SIG-M5 treated with dmso at 0.1 percent for 504 hours (cell line): ENCODE measurements around the gene KLF6.

Experiments used
- DNase-seq: peaks from one replicate; lab custom pipeline; 2025; ENCODE audit not compliant: unreplicated experiment; lab: John Stamatoyannopoulos, UW

The KLF6 gene

DNA sequence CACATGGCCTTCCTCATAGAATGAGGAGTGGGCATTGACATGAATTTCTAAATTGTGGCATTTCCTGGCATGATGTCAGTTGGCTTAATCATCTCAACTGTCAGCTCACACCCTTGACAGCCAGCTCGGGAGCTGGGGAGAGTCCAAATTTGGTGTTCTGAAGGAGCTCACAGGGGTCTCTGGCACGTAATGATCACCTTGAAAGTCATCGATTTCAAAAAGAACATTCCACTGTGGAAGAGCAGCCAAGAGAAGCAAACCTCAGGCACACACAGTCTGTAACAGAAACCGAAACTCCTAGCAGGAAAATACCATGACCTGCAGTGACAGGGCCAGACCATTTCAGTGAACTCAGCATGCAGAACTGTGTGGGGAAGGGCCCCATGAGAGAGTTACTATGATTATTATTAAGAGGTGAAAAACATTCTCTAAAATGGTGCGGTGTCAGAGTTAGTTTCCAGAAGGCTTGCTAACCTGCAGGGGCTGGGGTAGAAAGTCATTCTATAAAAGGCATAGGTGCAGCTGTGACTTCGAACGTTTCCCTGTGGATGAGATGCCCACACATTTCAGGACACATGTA, 26.4 kb upstream of the KLF6 start:
- DNase-seq, result no peak

DNA sequence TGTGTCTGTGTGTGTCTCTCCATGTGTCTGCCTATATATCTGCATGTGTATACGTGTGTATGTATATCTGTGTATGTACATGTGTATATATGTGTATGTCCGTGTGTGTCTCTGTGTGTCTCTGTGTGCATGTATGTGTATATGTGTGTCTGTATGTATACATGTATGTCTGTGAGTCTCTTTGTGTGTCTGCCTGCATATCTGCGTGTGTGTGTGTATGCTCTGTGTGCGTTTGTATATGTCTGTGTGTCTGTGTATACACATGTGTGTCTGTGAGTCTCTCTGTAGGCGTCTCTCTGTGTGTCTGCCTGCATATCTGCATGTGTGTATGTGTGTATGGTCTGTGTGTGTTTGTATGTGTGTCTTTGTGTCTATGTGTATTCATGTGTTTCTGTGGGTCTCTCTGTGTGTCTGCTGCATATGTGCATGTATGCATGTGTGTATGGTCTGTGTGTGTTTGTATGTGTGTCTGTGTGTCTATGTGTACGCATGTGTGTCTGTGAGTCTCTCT, 23.7 kb upstream of the KLF6 start:
- DNase-seq, result no peak

- no peak for DNase-seq
Measured at GRCh38 chr10:3807928-3808496, 23.0 kb upstream of the KLF6 start.

DNA sequence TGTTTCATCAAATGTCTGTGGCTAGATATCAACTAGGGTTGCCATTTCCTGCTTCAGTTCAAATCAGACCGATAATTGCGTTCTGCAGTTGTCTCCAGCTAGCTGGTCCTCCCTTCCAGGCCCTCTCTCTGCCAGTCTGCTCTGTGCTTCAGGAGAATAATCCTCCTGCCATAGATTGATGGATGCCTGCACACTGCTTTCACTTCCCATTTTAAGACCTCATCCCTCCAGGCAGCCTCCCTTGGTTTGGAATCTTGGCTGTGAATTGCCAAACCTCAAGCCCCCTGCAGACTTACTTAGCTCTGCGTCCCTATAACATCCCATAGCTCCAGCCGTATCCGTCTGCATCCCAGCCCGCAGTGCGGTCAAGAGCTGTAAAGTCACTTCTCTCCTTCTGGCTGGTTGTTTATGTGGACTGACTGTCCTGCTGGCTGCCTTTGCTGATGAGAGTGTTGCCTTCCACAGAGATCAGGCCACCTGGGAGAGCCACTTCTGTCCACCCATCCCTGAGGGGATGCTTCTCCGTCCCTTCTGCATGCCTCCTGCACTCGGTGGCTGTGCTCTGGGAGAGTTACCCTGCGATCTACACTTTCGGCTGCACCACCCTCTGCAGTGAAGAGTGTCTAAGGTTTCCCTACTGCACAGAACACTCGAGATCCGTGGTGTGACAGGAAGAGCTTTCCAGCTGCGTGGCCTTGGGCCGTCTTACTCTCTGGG, 22.4 kb upstream of the KLF6 start:
- DNase-seq, result peak; percentile 36

- DNase-seq, result peak; percentile 6
Measured at GRCh38 chr10:3806603-3807002, 21.6 kb upstream of the KLF6 start.

GRCh38 chr10:3805791-3806461, 20.9 kb upstream of the KLF6 start:
- DNase-seq, result peak; percentile 38

GRCh38 chr10:3805201-3805790, 20.3 kb upstream of the KLF6 start:
- DNase-seq, result peak; percentile 79

DNA sequence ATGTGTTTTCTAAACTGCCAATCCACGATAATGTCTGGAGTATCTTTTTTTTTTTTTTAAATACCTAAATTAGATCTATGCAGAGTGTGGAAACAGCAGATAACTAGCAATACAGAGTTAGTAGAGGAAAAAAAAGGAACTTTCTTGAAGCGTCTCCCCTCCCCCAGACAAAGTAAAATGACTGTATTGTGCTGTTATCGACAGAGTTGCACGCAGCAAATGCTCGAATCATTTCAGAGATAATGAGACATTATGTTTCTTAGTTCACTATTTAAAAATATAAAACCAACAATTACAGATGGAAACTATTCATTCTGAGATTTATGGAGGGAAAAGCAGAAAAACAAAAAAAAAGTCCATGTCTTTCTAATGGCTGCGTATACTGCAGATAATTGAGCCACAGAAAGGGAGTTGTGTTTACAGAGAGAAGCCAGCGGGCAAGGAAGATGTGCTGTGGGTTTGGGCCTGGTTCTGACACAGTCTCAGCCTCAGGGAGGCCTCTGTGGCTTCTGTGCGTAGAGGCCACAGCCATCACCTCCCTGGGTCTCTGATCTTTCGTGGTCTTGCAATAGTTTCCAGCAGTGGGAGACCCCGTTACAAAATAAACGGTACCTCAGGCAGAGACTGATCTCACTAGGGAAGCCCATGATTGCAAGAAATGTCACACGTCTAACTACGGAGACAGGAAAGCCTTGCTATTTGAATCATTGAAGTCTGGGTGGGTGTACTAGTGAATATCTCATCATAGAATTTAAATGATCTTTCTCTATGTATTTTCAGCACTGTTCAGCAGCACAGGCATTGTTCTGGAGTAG, 19.1 kb upstream of the KLF6 start:
- peak; percentile 81 for DNase-seq

DNA sequence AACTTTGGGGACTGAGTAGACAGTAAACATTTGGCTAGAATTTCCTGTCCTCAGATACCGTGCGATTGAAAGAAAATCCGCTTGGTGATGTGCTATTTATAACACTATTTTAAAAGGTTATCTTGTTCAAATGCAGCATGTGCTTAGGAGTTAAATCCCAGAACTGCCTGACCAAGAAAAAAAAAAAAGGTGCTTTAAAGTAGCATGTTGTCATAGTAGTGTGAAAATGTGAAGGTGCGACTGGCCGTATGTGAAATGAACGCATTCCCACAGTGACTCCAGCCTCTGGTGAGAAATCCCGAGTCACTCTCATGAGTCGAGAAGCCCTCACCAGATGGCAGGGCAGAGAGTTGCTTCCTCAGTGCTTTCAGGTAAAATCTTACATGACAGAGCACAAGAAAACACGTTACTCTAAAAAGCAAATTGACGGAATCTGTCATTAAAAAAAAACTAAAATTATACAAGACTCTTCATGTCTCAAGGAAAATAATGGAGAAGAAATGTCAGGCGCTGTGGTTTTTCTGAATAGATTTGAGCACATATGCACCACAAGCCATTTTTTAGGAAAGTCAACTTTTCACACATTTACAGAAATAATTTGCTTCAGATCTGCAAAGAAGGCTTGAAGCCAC, 18.4 kb upstream of the KLF6 start:
- DNase-seq, result no peak

GRCh38 chr10:3802526-3803265, 17.7 kb upstream of the KLF6 start:
- no peak for DNase-seq

GRCh38 chr10:3801558-3802192, 16.7 kb upstream of the KLF6 start:
- DNase-seq, result no peak

GRCh38 chr10:3800586-3800985, 15.6 kb upstream of the KLF6 start:
- DNase-seq, result no peak

- no peak for DNase-seq
Measured at GRCh38 chr10:3797750-3798149, 12.7 kb upstream of the KLF6 start.

- DNase-seq, result no peak
Measured at GRCh38 chr10:3793553-3793952, 8.5 kb upstream of the KLF6 start.

DNA sequence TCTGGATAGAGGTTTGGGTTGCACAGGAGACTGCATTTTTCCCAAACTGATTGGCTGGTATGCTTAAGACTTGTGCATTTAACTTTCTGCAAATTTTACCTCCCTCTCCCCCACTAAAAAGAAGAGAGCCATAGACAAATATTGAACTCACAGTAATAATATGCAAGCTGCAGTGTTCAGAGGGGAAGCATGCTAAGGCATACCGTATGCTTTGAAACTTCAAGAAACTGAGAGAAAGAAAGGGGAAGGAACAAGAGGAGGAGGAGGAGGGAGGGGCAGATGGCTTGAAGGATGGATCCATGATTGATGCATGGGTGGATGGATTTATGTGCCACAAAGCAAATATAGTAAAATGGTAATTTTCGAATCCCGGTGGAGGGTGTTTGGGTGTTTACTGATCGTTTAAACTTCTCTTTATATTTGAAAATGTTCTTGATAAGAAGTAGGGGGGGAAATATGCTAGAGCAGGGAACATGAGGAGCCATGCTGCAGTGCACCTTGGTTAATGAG, 7.8 kb upstream of the KLF6 start:
- DNase-seq, result no peak

- DNase-seq, result no peak
Measured at GRCh38 chr10:3791974-3792633, 7.1 kb upstream of the KLF6 start.

DNA sequence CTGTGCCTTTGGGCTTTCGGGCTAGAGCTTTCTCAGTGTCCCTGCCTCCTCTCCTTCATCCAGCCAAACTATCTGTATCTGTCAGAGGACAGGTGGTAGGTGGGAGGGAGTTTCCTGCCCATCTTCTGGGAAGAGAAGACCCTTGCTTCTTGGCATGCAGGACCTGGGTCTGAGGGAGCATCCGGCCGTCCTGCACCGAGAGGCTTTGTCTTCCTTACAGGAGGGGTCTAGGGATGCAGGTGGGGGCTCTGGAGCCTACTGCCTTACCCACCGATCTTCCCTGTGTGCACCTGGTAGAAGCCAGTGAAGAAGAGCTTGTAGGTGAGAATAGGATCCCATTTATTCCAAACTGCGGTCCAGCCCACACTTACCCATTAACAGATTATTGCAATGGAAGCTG, 5.8 kb upstream of the KLF6 start:
- no peak for DNase-seq

- DNase-seq, result no peak
Measured at GRCh38 chr10:3790272-3790671, 5.3 kb upstream of the KLF6 start.
